GM12878 (cell line): ENCODE data around the gene KRT33A.

ENCODE experiments used
- BCL3 ChIP-seq: IDR thresholded peaks from 2 replicates; pipeline ENCODE4 v1.6.1; 2011; ENCODE audit warnings: borderline replicate concordance, low read depth, mild to moderate bottlenecking, moderate library complexity, low read length; ENCODE audit not compliant: insufficient read depth, poor library complexity, severe bottlenecking
- CTCF ChIP-seq, 3 experiments: IDR thresholded peaks in 2 of 3; conservative IDR thresholded peaks in 1 of 3; 2 replicates each; pipeline ENCODE4 v1.5.1; 2011; ENCODE audit warnings: low read depth in 3 of 3, low read length in 3 of 3, mild to moderate bottlenecking in 3 of 3, control low read depth in 2 of 3, moderate library complexity in 2 of 3, inconsistent platforms in 1 of 3, mixed read lengths in 1 of 3; ENCODE audit not compliant: control insufficient read depth in 2 of 3, insufficient read depth in 1 of 3; ENCODE audit errors: extremely low read depth in 1 of 3
- DPF2 ChIP-seq: fragments of 450-650 bp; IDR thresholded peaks from 2 replicates; pipeline ENCODE4 v1.6.1; 2017; ENCODE audit warnings: mild to moderate bottlenecking
- ESRRA ChIP-seq: IDR thresholded peaks from 2 replicates; pipeline ENCODE4 v1.6.1; 2012; ENCODE audit warnings: mild to moderate bottlenecking, low read length, improper control_type of control experiment
- JUNB ChIP-seq: IDR thresholded peaks from 2 replicates; pipeline ENCODE4 v1.6.1; 2016; ENCODE audit warnings: antibody characterized with exemption, mild to moderate bottlenecking
- MEF2A ChIP-seq: IDR thresholded peaks from 2 replicates; pipeline ENCODE4 v1.6.1; 2011; ENCODE audit warnings: low read depth, mild to moderate bottlenecking, low read length, moderate library complexity; ENCODE audit not compliant: insufficient read depth
- MXI1 ChIP-seq: fragments of 150-350 bp; IDR thresholded peaks from 2 replicates; pipeline ENCODE4 v1.6.1; 2011; ENCODE audit warnings: low read depth, mild to moderate bottlenecking, inconsistent platforms, low read length, improper control_type of control experiment
- NRF1 ChIP-seq: conservative IDR thresholded peaks from 2 replicates; pipeline ENCODE4 v1.6.1; 2011; ENCODE audit warnings: mild to moderate bottlenecking, low read depth, low read length, improper control_type of control experiment
- POLR2A ChIP-seq: IDR thresholded peaks from 2 replicates; pipeline ENCODE4 v1.6.1; 2011; ENCODE audit warnings: low read depth, mild to moderate bottlenecking, low read length
- RCOR1 ChIP-seq: conservative IDR thresholded peaks from 2 replicates; pipeline ENCODE4 v1.6.1; 2012; ENCODE audit warnings: low read depth, low read length, improper control_type of control experiment
- SPI1 ChIP-seq: IDR thresholded peaks from 2 replicates; pipeline ENCODE4 v1.6.1; 2011; ENCODE audit warnings: low read depth, mild to moderate bottlenecking, low read length, moderate library complexity, borderline replicate concordance; ENCODE audit not compliant: insufficient read depth
- STAT1 ChIP-seq: fragments of 450-650 bp; conservative IDR thresholded peaks from 2 replicates; pipeline ENCODE4 v1.6.1; 2014; ENCODE audit warnings: antibody characterized with exemption, mild to moderate bottlenecking
- TCF3 ChIP-seq: IDR thresholded peaks from 2 replicates; pipeline ENCODE4 v1.6.1; 2012; ENCODE audit warnings: low read depth, mild to moderate bottlenecking, low read length, borderline replicate concordance; ENCODE audit not compliant: insufficient read depth
- ZSCAN29 ChIP-seq: fragments of 450-650 bp; IDR thresholded peaks from 2 replicates; pipeline ENCODE4 v1.6.1; 2017; ENCODE audit warnings: mild to moderate bottlenecking, moderate library complexity

- TF ChIP-seq SPI1 (no peak), STAT1 (no peak), TCF3 (no peak), CTCF (IDR thresholded peaks at IDR 0.05 in 2 of 3, conservative IDR thresholded peaks at IDR 0.05 in 1 of 3; ENCODE audit: control insufficient read depth in 2 of 3, extremely low read depth in 1 of 3, insufficient read depth in 1 of 3, low read depth in 3 of 3, low read length in 3 of 3) (no peak), RCOR1 (no peak), POLR2A (no peak), JUNB (no peak), MXI1 (no peak), BCL3 (no peak), MEF2A (no peak), ESRRA (no peak), ZSCAN29 (no peak), NRF1 (no peak), DPF2 (no peak)
Observed at GRCh38 chr17:41396996-41397660, 46.5 kb upstream of the KRT33A start, which contains the start of gene KRT31.
